ENCODE measurements around the gene PMPCA. TPM values are rescaled to one million over a fixed set of nuclear protein-coding genes. Genes with fewer than 3 reads are reported as not detected.

Gene PMPCA
- 71.8 TPM for total RNA-seq
- long read RNA-seq, transcript PMPCA-201 (13 exons, 2,174 nt): major isoform, 111 of 128 reads
- long read RNA-seq, partial matches to known transcripts: 12 of 128 reads
- long read RNA-seq, other reads (novel, unspliced or antisense): 5 of 128 reads

- intact Hi-C loops (cut with DNase I): loop anchor here (2.0 kb wide), 1 partner anchor 28 kb away; the partner anchor contains the start of gene INPP5E
- ATAC-seq (peak; percentile 88), DNase-seq (ENCODE audit: missing footprints) (peak; percentile 95)
These were observed at the start of gene PMPCA, which contains the start of gene ENTR1 for GRCh38 chr9:136410500-136411287. Gene PMPCA, plus strand, starts transcription at chr9:136410658. Its CDS starts 11 bp downstream, at chr9:136410669. Gene ENTR1, minus strand, starts transcription at chr9:136410614. Its CDS starts 217 bp downstream, at chr9:136410397.

DNA sequence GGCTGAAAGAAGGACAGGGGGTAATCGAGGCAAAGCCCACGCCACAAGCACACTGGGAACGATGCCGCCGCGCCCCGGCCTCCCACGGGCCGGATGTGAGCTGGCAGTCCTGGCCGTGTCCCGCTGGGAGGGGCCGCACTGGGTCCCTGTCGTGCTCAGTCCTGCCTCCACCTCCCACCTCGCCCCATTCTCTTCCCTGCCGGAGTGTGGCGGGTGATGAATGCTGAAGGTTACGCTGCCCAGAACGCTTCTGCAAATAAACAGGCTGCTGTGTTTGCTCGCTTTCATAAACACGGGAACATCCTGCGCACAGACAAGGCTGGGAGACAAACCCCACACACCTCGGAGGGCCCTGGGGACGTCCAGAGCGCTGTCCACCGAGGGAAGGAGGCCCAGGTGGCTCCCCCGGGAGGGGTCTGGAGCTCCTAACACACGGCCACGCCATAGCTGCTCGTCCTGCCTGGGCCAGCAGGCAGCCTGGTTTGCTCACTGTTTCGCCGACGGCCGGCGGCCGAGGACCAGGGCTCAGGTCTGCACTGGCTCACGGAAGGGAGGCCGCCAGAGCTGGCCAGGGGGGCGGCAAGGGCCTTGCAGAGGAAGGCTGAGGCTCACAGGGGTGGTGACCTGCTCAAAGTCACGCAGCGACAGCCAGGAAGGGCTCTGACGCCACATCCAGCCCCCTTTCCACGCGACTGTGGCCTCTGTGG lies 49.3 kb upstream of the PMPCA start:
- no peak for DNase-seq (ENCODE audit: missing footprints)
- intact Hi-C loops (cut with DNase I): no loop called here
- ATAC-seq: no peak

DNA sequence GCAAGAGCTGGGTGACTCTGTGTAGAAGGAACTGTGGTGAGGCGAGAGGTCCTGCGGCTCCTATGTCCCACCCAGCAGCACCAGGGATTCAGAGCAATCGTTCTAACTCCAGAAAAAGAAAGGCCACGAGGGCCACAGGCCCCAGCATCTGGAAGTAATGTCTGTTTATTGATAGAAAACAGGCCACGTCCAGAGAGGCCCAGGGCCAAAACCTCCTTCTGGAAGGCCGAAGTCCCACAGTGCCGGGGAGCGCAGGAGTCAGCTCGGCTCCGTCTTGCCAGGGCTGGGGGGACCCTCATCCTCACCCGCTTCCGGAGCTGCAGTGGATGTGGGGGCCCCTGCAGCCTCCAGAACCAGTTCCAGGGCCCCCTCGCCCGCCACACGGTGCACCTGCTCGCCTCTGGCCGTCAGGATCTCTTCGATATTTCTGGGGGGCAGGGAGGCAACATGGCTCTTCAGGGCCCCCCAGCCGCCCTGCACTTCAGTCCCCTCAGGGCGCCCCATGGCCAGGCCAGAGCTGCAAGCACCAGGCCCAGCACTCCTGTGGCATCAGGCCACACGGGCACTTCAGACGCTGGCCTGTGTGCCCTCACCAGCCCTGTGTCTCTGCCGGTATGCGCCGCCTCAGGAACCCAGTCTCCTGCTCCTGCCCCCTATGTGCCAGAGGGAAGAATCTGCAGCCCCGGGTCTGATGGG lies 48.6 kb upstream of the PMPCA start:
- ATAC-seq (peak; percentile 15), DNase-seq (ENCODE audit: missing footprints) (no peak)
- intact Hi-C loops (cut with DNase I): no loop called here

DNA sequence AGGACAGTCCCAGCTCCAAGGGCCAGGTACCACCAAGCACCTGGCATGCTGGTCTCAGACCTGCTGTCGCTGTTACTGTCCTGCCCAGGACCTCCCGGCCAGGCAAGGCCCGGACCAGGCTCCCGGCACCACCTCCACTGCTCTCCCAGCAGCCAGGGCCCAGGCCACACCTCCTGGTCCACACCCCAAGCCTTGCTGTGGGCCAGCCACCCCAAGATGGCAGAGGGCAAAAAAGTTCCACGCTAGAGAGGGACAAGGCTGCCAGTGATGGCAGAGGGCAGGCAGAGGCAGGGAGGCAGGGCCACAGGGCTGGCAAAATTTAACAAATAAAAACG lies 48.0 kb upstream of the PMPCA start:
- ATAC-seq (peak; percentile 2), DNase-seq (ENCODE audit: missing footprints) (no peak)
- intact Hi-C loops (cut with DNase I): no loop called here

GRCh38 chr9:136363106-136363948 lies 47.1 kb upstream of the PMPCA start, which contains the start of gene DNLZ:
Gene DNLZ, minus strand, starts transcription at chr9:136363744. Its CDS starts 30 bp downstream, at chr9:136363714.
- intact Hi-C loops (cut with DNase I): loop anchor here (1.0 kb wide), 3 partner anchors 20 to 120 kb away; partner anchors contain the start of gene SEC16A
- ATAC-seq: peak; percentile 91
- peak; percentile 98 for DNase-seq (ENCODE audit: missing footprints)

- no peak for ATAC-seq
- DNase-seq (ENCODE audit: missing footprints): no peak
- intact Hi-C loops (cut with DNase I): loop anchor here (1.0 to 2.0 kb wide), 4 partner anchors 21 to 119 kb away; partner anchors contain the start of gene SEC16A
These were observed 46.3 kb upstream of the PMPCA start for GRCh38 chr9:136363949-136364748.

DNA sequence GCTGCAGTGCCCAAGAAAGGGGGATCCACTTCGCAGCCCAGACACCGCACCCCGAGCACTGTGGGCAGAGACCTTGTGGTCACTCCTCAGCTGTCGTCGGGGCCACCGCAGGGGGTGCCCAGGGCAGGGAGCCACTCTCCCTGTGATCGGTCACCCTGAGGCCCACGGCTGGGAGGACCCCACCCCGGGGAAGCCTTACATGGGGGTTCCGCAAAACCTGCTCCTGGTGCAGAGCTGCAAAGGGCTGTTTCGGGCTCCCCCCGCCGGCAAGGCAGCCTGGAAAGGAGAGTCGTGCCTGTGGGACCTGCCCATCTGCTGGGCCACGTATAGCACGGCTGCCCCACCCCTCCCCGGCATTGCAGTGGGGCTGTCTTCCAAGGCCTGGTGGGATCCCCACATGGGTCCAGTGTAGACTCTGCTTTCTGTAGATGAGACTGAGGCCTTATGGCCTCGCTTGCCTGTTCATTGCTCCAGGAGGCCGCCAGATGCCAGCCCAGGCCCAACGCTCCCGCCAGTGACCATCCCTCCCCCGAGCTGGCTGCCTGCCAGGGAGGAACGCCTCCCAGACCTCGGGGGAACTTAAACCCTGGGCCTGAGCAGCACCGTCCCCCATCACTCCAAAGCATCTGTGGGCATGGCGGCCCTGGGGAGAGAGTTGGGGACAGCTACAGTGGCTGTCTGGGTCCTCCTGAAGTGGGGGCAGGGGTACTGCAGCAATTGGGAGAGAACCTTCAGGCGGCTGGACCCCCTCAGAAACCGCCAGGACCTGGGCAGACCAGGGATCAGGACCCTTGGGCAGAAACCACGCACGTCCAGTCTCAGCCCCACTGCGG lies 45.3 kb upstream of the PMPCA start:
- ATAC-seq (no peak), DNase-seq (ENCODE audit: missing footprints) (no peak)
- intact Hi-C loops (cut with DNase I): loop anchor here (2.0 kb wide), 1 partner anchor 52 kb away; no protein-coding TSS in a partner anchor

- ATAC-seq (no peak), DNase-seq (ENCODE audit: missing footprints) (no peak)
- intact Hi-C loops (cut with DNase I): loop anchor here (2.0 kb wide), 1 partner anchor 53 kb away; no protein-coding TSS in a partner anchor
These were observed 44.7 kb upstream of the PMPCA start for GRCh38 chr9:136365775-136366222.

GRCh38 chr9:136366826-136367225 lies 43.6 kb upstream of the PMPCA start:
- ATAC-seq (no peak), DNase-seq (ENCODE audit: missing footprints) (no peak)
- intact Hi-C loops (cut with DNase I): no loop called here

DNA sequence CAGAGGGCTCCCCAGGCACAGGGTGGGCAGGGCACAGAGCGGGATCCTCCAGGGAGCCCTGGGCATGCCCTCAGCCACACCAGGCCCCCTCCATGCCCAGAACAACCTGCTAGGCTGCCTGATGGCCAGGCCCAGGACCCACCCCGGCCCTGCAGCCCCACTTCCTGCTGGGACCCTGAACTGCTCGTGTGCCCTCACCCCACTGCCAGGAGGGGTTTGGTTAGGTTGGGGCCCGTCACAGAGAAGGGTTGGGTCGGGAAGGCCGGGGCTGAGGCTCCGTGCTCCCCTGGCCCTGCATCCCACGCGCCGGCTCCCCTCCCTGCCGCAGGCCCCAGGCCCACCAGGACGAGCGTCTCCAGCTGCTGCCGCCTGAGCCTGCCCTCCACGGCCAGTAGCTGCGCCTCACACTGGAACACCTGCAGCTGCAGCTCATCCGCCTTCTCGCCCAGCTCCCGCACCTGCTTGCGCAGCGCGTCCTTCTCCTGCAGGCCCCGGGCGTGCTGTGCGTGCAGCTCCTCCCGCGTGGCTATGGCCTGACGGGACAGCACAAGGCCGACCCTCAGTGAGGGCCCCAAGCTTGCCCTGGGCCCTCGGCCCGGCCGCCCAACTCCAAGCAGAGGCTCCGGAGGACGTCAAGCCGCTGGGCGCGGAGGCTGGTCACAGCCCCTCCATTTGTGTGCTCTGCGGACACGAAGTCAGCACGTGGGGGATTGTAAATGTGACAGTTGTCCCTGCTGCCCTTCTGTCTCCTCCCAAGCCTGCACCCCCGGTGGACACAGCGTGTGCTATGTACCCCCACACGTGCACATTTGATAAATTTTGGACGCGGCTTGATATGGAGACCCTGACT lies 42.9 kb upstream of the PMPCA start:
- intact Hi-C loops (cut with DNase I): no loop called here
- DNase-seq (ENCODE audit: missing footprints) (no peak), ATAC-seq (no peak)

GRCh38 chr9:136368190-136368589 lies 42.3 kb upstream of the PMPCA start:
- ATAC-seq: no peak
- no peak for DNase-seq (ENCODE audit: missing footprints)
- intact Hi-C loops (cut with DNase I): no loop called here

DNA sequence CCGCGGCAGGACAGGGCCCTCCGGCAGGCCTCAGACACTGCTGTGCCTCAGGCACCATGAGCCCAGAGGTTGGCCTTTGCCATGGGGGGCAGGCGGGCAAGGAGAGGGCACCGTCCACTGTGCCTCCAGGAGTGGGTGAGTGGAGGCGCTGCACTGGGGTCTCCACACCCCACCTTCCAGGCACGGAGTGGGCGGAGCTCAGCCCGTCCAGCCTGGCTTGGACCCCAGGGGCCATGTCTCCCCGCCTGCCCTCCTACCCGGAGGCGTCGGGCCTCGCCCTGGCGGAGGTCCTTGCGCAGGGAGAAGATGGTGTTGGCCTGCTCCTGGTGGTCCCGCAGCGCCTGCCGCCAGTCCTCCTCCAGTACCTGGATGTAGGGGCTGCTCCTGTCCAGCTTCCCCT lies 40.4 kb upstream of the PMPCA start:
- intact Hi-C loops (cut with DNase I): no loop called here
- ATAC-seq (no peak), DNase-seq (ENCODE audit: missing footprints) (no peak)

- ATAC-seq: no peak
- no peak for DNase-seq (ENCODE audit: missing footprints)
- intact Hi-C loops (cut with DNase I): no loop called here
These were observed 39.5 kb upstream of the PMPCA start for GRCh38 chr9:136370687-136371532.

GRCh38 chr9:136371533-136371880 lies 39.0 kb upstream of the PMPCA start:
- no peak for DNase-seq (ENCODE audit: missing footprints)
- ATAC-seq: no peak
- intact Hi-C loops (cut with DNase I): no loop called here

- intact Hi-C loops (cut with DNase I): no loop called here
- ATAC-seq: no peak
- DNase-seq (ENCODE audit: missing footprints): no peak
These were observed 38.5 kb upstream of the PMPCA start for GRCh38 chr9:136372006-136372405.
